ENCODE measurements around the gene CWC25. TPM values are rescaled to one million over a fixed set of nuclear protein-coding genes. Genes with fewer than 3 reads are reported as not detected.
"Not testable (repeated sequence)": the region's sequence is repeated elsewhere in the genome, so short reads cannot be mapped to it uniquely, and the experiment has no call there.

Gene CWC25
- total RNA-seq, 1 experiment from 2014 or later: 23.9 TPM

GRCh38 chr17:38791162-38791561, 34.0 kb downstream of the CWC25 start:
- Histone ChIP-seq H3K4me1 (ENCODE audit: control insufficient read depth in 1 of 2, insufficient read depth in 2 of 2, low read length in 2 of 2) (no peaks in the 10 kb centered on the region), H4K20me1 (ENCODE audit: insufficient read depth) (no peaks in the 10 kb centered on the region), H3K9ac (ENCODE audit: low read length) (no peak overlapping the region), H3K79me2 (ENCODE audit: insufficient read depth, low read length) (peaks cover 40% of the 10 kb centered on the region), H3K36me3 (ENCODE audit: control insufficient read depth in 1 of 2, insufficient read depth in 2 of 2, low read length in 2 of 2) (peaks cover 0 to 9% of the 10 kb centered on the region in 2 experiments; a peak in 2 of 4 replicates), H3K27me3 (ENCODE audit: insufficient read depth, low read length) (no peaks in the 10 kb centered on the region), H3K4me2 (ENCODE audit: low read length) (no peak overlapping the region), H3K27ac (ENCODE audit: low read depth, low read length) (no peak overlapping the region), H3K9me2 (ENCODE audit: insufficient read depth) (no peaks in the 10 kb centered on the region), H3K4me3 (replicated peaks in 1 of 2; ENCODE audit: low read depth in 1 of 2, low read length in 2 of 2) (no peak overlapping the region), H2AFZ (ENCODE audit: low read depth, low read length, poor library complexity, severe bottlenecking) (no peak overlapping the region), H3K9me3 (ENCODE audit: control insufficient read depth in 1 of 2, insufficient read depth in 1 of 2, low read depth in 1 of 2, low read length in 2 of 2) (no peaks in the 10 kb centered on the region)
- POLR2A ChIA-PET: no interaction called here
- BruUV-seq (replicated peaks): no TSS peak
- no peak for ATAC-seq
- intact Hi-C loops (cut with micrococcal nuclease): no loop called here
- DNase-seq (ENCODE audit: low read depth, low spot score): no peak
- RAD21 ChIA-PET (ENCODE audit: low non-redundant PET in 1 of 2, low total read pairs in 2 of 2, uncharacterized antibody in 2 of 2, unreplicated experiment in 2 of 2): no interaction called here
- CTCF ChIA-PET: no interaction called here
- no peak for TF ChIP-seq ELF1 (IDR thresholded peaks at IDR 0.05; ENCODE audit: borderline replicate concordance, low read depth)
- TF ChIP-seq SRF (IDR thresholded peaks at IDR 0.05; ENCODE audit: low read depth): no peak
- no peak for TF ChIP-seq MAX (IDR thresholded peaks at IDR 0.05)
- TF ChIP-seq SP1 (IDR thresholded peaks at IDR 0.05; ENCODE audit: low read depth): no peak
- TF ChIP-seq SIN3A (IDR thresholded peaks at IDR 0.05; ENCODE audit: low read depth): no peak
- no peak for TF ChIP-seq FOSL1 (IDR thresholded peaks at IDR 0.05; ENCODE audit: low read depth)
- no peak for TF ChIP-seq YY1 (IDR thresholded peaks at IDR 0.05; ENCODE audit: extremely low read depth, insufficient replicate concordance, low read depth, low read length)
- TF ChIP-seq CEBPB (IDR thresholded peaks at IDR 0.05; ENCODE audit: low read depth): no peak
- TF ChIP-seq EZH2 (IDR thresholded peaks at IDR 0.05): no peak
- TF ChIP-seq JUND (IDR thresholded peaks at IDR 0.05): no peak
- TF ChIP-seq POLR2A (IDR thresholded peaks at IDR 0.05; ENCODE audit: borderline replicate concordance, extremely low read depth, insufficient read depth, insufficient read length): no peak

GRCh38 chr17:38790148-38790707, 34.9 kb downstream of the CWC25 start:
- H3K9me3 ChIP-seq (ENCODE audit: control insufficient read depth in 1 of 2, insufficient read depth in 1 of 2, low read depth in 1 of 2, low read length in 2 of 2); H3K4me2 ChIP-seq (ENCODE audit: low read length); POLR2A ChIA-PET; H3K9me2 ChIP-seq (ENCODE audit: insufficient read depth); CTCF ChIA-PET; H3K27me3 ChIP-seq (ENCODE audit: insufficient read depth, low read length); H3K9ac ChIP-seq (ENCODE audit: low read length); H3K4me3 ChIP-seq (replicated peaks in 1 of 2; ENCODE audit: low read depth in 1 of 2, low read length in 2 of 2); BruUV-seq (replicated peaks); RAD21 ChIA-PET (ENCODE audit: low non-redundant PET in 1 of 2, low total read pairs in 2 of 2, uncharacterized antibody in 2 of 2, unreplicated experiment in 2 of 2); DNase-seq (ENCODE audit: low read depth, low spot score); intact Hi-C loops (cut with micrococcal nuclease); ATAC-seq; H3K27ac ChIP-seq (ENCODE audit: low read depth, low read length); H3K36me3 ChIP-seq (ENCODE audit: control insufficient read depth in 1 of 2, insufficient read depth in 2 of 2, low read length in 2 of 2); H4K20me1 ChIP-seq (ENCODE audit: insufficient read depth); H3K4me1 ChIP-seq (ENCODE audit: control insufficient read depth in 1 of 2, insufficient read depth in 2 of 2, low read length in 2 of 2); H2AFZ ChIP-seq (ENCODE audit: low read depth, low read length, poor library complexity, severe bottlenecking): not testable (repeated sequence)
- peaks cover 31% of the 10 kb centered on the region for H3K79me2 ChIP-seq (ENCODE audit: insufficient read depth, low read length)
